Uterus (tissue), 4 donors: ENCODE results near the gene HNRNPA2B1. TPM values are rescaled to one million over a fixed set of nuclear protein-coding genes. Genes with fewer than 3 reads are reported as not detected.

Experiments
- DNase-seq, 2 donors: peaks; one replicate each; pipeline ENCODE4 v3.0.0-alpha.2; 2019 to 2020
- H3K27ac ChIP-seq, 2 donors: fragments of 200-600 bp; sonication (generic); 1 replicate in 1 of 2; 2 replicates in 1 of 2; pipeline ENCODE4 v1.5.1; 2016 to 2018
- H3K27me3 ChIP-seq, 2 donors: fragments of 200-600 bp; sonication (generic); one replicate each; pipeline ENCODE4 v1.5.1; 2018 to 2019; ENCODE audit warnings: control low read depth in 1 of 2
- H3K36me3 ChIP-seq, 2 donors: fragments of 200-600 bp; sonication (generic); one replicate each; pipeline ENCODE4 v1.5.1; 2019; ENCODE audit warnings: control low read depth in 1 of 2
- H3K4me1 ChIP-seq, 2 donors: fragments of 200-600 bp; sonication (generic); one replicate each; pipeline ENCODE4 v1.5.1; 2018 to 2019; ENCODE audit warnings: control low read depth in 1 of 2
- H3K4me3 ChIP-seq, 2 donors: fragments of 200-600 bp; sonication (generic); 1 replicate in 1 of 2; 2 replicates in 1 of 2; pipeline ENCODE4 v1.5.1; 2018 to 2019; ENCODE audit warnings: mild to moderate bottlenecking in 1 of 2
- H3K9me3 ChIP-seq, 2 donors: fragments of 200-600 bp; sonication (generic); one replicate each; pipeline ENCODE4 v1.5.1; 2019; ENCODE audit warnings: control low read depth in 1 of 2
- POLR2A ChIP-seq, 2 donors: fragments of 450-650 bp; IDR thresholded peaks; one replicate each; pipeline ENCODE4 v1.6.1; 2016; ENCODE audit warnings: antibody characterized with exemption in 2 of 2, mild to moderate bottlenecking in 1 of 2, moderate library complexity in 1 of 2
- intact Hi-C: fragments of 100-400 bp; cut with DNase I; formaldehyde crosslinking; loops from one replicate; pipeline ENCODE4 v1.15.1; 2023; ENCODE audit warnings: low total_unique reads
- total RNA-seq, 4 donors: library from RNA; depleted of rRNA in 3 of 4; stranded (reverse); fragments of >200 nt in 3 of 4; gene quantifications; one replicate each; pipeline versions ENCODE4 v1.1.0 to v1.2.4, GENCODE V29; 2014 to 2023
- TF ChIP-seq, protein P1 (sequence below), 4 experiments: fragments of 200-600 bp in 2 of 4; fragments of 450-650 bp in 2 of 4; sonication (generic) in 2 of 4; IDR thresholded peaks; one replicate each; pipeline ENCODE4 v1.5.1; 2016 to 2019; ENCODE audit warnings: antibody characterized with exemption in 4 of 4, mild to moderate bottlenecking in 2 of 4, moderate library complexity in 1 of 4
- donor health status: DM: yes; HTN: yes; CAD: no.

HNRNPA2B1 gene
- total RNA-seq, 4 donors from 2014 or later, result 100 to 464 (median 207) TPM

DNA sequence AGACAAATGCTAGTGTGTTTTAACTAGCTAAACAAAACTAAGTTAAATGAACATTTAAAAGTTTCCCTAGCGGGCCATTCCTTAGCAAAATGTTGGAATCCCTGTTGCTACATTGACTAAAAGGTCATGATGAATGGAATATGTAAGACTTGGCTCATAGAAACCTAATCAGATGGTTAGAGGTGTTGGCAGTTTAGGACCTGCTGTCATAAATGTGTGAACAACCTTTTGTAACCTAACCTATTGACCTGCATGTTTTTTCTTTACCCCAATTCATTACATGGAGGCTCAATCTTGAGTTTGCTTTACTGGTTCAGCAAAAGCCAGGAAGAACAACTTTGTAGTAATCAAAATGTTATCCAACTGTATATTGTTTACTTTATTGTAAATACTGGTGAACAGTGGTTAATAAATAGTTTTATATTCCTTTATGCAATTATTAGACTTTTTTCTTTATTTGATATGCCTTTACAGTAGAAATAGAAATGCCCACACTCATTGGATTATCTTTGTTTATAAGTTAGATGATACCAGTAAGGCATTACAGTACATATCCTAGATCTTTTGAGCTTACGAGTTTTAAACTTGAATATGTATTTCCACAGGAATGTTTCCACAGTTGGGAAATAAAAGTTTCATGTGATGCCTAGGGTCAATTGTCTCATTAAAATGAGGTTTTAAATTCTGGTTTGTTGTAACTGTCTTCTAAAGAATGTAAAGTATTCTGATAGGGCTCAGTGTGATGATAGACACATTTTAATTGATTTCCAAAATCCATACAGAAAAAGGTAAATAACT is 12.6 kb upstream of the HNRNPA2B1 start:
- intact Hi-C loops, result no loop called here
- TF ChIP-seq, protein P1, sequence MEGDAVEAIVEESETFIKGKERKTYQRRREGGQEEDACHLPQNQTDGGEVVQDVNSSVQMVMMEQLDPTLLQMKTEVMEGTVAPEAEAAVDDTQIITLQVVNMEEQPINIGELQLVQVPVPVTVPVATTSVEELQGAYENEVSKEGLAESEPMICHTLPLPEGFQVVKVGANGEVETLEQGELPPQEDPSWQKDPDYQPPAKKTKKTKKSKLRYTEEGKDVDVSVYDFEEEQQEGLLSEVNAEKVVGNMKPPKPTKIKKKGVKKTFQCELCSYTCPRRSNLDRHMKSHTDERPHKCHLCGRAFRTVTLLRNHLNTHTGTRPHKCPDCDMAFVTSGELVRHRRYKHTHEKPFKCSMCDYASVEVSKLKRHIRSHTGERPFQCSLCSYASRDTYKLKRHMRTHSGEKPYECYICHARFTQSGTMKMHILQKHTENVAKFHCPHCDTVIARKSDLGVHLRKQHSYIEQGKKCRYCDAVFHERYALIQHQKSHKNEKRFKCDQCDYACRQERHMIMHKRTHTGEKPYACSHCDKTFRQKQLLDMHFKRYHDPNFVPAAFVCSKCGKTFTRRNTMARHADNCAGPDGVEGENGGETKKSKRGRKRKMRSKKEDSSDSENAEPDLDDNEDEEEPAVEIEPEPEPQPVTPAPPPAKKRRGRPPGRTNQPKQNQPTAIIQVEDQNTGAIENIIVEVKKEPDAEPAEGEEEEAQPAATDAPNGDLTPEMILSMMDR (IDR thresholded peaks at IDR 0.05), result no peak
- TF ChIP-seq POLR2A (IDR thresholded peaks at IDR 0.05), result no peak
- H3K27me3 ChIP-seq, result no peaks in the 10 kb centered on the region
- no peaks in the 10 kb centered on the region for H3K36me3 ChIP-seq
- H3K27ac ChIP-seq, result no peak overlapping the region
- no peak overlapping the region for H3K4me3 ChIP-seq
- H3K4me1 ChIP-seq, result no peaks in the 10 kb centered on the region
- DNase-seq, result no peak
- H3K9me3 ChIP-seq, result no peaks in the 10 kb centered on the region

DNA sequence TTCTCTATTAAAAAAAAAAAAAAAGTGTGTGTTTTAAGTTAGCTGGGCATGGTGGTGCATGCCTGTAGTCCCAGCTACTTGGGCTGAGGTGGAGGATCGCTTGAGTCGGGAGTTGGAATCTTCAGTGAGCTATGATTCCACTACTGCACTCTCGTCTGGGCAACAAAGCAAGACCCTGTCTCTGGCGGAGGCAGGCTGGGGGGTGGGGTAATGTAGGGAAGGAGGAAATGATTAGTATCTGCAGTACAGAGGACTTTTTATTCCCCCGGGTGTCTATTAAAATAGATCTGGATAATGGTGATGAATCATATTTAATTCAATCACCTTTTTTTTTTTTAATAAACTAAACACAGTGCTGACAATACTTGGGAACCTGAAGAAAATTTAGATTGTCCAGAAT is 7.5 kb upstream of the HNRNPA2B1 start:
- Histone ChIP-seq H3K27me3 (no peaks in the 10 kb centered on the region), H3K27ac (no peak overlapping the region), H3K4me3 (no peak overlapping the region), H3K4me1 (no peaks in the 10 kb centered on the region), H3K9me3 (no peaks in the 10 kb centered on the region), H3K36me3 (no peaks in the 10 kb centered on the region)
- TF ChIP-seq, protein P1 (IDR thresholded peaks at IDR 0.05), result no peak
- no peak for TF ChIP-seq POLR2A (IDR thresholded peaks at IDR 0.05)
- intact Hi-C loops, result no loop called here
- DNase-seq, result no peak

DNA sequence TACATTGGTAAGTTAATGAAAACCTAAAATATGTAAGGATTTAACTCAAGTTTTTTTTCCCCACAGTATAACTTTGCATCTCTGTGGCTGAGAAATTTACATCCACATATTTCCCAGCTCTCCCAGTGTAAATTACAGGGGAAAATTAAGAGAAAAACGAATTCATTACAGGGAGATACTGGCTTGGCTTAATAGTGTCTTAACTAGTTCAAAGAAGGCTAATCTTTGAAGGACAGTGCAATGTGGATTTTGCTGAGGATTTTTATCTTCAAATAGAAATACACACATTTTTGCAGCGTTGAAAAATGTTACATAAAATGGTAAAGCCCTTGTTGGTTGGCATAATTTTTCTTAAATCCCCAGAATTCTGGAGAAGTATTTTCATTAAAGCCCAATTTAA is 2.5 kb upstream of the HNRNPA2B1 start:
- intact Hi-C loops, result no loop called here
- no peaks in the 10 kb centered on the region for H3K27me3 ChIP-seq
- no peak for DNase-seq
- no peaks in the 10 kb centered on the region for H3K4me1 ChIP-seq
- no peaks in the 10 kb centered on the region for H3K36me3 ChIP-seq
- no peaks in the 10 kb centered on the region for H3K9me3 ChIP-seq
- peak overlapping the region; percentile 100 for H3K27ac ChIP-seq
- no peak for TF ChIP-seq POLR2A (IDR thresholded peaks at IDR 0.05)
- TF ChIP-seq, protein P1 (IDR thresholded peaks at IDR 0.05), result no peak
- H3K4me3 ChIP-seq, result peak overlapping the region in 1 of 2 donors; percentile 88

DNA sequence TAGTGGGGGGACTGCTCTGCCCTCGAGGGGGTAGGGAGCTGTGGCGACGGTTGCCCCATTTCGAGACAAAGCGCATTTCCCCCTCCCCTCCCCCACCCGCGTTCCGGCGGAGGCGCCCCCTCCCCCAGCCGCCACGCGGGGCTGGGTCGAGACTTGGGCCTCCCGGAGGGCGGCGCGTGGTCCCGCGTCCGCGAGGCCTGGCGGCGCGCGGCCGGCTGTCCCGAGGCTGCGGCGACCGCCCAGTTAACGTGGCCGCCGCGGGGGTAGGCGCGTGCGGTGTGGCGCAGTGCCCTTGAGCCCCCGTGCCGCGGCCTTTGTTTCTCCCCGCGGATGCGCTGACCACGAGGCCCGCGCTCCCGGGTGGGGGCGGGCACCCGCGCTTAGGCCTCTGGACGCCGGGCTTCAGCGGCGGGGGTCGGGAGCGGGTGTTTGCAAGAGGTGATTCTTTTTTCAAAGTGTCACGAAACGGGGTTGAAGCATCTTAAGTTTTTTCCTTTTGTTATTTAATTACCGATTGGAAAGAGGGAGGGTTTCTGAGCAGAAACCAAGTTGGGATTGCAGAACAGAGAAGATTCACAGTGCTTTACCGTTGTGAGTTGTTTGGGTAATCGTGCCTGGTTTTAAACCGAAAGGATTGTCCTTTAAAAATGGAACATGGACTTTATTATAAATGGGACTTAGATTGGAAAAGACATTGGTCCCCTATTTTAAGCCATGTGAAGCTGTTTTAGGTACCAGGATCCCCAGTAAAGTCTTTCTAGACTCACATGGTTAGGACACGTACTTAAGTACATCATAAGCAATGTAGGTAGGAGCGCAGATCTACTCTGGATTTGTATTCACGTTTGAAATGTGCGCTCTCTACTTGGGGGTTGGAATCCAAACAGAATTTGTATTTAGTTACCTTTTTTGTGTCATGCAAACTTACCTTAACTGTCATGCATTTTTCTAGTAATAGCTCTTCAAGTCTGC is 1.8 kb upstream of the HNRNPA2B1 start:
- H3K9me3 ChIP-seq, result no peaks in the 10 kb centered on the region
- H3K4me3 ChIP-seq, result peak overlapping the region; percentile 88 to 97
- intact Hi-C loops, result no loop called here
- DNase-seq, result peak in 1 of 2 donors; percentile 30
- peak overlapping the region; percentile 100 for H3K27ac ChIP-seq
- H3K36me3 ChIP-seq, result no peaks in the 10 kb centered on the region
- no peaks in the 10 kb centered on the region for H3K27me3 ChIP-seq
- peaks cover 0 to 5% of the 10 kb centered on the region in 2 donors for H3K4me1 ChIP-seq
- no peak for TF ChIP-seq POLR2A (IDR thresholded peaks at IDR 0.05)

DNA sequence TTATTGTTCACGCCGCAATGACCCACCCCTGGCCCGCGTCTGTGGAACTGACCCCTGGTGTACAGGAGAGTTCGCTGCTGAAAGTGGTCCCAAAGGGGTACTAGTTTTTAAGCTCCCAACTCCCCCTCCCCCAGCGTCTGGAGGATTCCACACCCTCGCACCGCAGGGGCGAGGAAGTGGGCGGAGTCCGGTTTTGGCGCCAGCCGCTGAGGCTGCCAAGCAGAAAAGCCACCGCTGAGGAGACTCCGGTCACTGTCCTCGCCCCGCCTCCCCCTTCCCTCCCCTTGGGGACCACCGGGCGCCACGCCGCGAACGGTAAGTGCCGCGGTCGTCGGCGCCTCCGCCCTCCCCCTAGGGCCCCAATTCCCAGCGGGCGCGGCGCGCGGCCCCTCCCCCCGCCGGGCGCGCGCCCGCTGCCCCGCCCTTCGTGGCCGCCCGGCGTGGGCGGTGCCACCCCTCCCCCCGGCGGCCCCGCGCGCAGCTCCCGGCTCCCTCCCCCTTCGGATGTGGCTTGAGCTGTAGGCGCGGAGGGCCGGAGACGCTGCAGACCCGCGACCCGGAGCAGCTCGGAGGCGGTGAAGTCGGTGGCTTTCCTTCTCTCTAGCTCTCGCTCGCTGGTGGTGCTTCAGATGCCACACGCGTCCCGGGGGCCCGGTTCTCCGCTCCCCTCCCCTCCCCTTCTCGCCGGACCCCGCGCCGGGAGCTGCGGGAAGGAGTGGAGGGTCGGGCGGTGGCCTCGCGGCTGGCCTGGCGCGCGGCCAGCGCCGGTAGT is 887 bp upstream of the HNRNPA2B1 start, which contains the start of gene CBX3:
Gene CBX3 (plus strand): TSS at position 499 of the 772 bp plus-strand sequence. CDS start 1,254 bp downstream, outside the sequence.
- H3K27me3 ChIP-seq, result no peaks in the 10 kb centered on the region
- peak within 1 kb of the TSS; percentile 88 to 97 for H3K4me3 ChIP-seq
- intact Hi-C loops, result no loop called here
- H3K9me3 ChIP-seq, result no peaks in the 10 kb centered on the region
- peak; percentile 90 for DNase-seq
- peak within 1 kb of the TSS; percentile 100 for H3K27ac ChIP-seq
- peaks cover 6 to 13% of the 10 kb centered on the region in 2 donors for H3K4me1 ChIP-seq
- peak; percentile 51 to 83 for TF ChIP-seq POLR2A (IDR thresholded peaks at IDR 0.05)
- TF ChIP-seq, protein P1 (IDR thresholded peaks at IDR 0.05), result no peak
- H3K36me3 ChIP-seq, result no peaks in the 10 kb centered on the region
